GM21381 (cell line): Measurements from ENCODE around the gene ZNF37A.
A peak's percentile ranks its signal among the peaks of the same experiment; 100 is the strongest.
"Not testable (repeated sequence)": the region's sequence is repeated elsewhere in the genome, so short reads cannot be mapped to it uniquely, and the experiment has no call there.

Experiments used
- ATAC-seq: cut with Tn5 transposase; IDR thresholded peaks from one replicate; pipeline ENCODE4 v1.9.1; 2021; ENCODE audit warnings: mild to moderate bottlenecking, moderate library complexity; ENCODE audit not compliant: unreplicated experiment

Gene ZNF37A

GRCh38 chr10:38094158-38094926 is at the start of gene ZNF37A:
ZNF37A (plus strand) TSS chr10:38094337; CDS start chr10:38096618, 2,281 bp downstream.
- ATAC-seq = peak; percentile 98

DNA sequence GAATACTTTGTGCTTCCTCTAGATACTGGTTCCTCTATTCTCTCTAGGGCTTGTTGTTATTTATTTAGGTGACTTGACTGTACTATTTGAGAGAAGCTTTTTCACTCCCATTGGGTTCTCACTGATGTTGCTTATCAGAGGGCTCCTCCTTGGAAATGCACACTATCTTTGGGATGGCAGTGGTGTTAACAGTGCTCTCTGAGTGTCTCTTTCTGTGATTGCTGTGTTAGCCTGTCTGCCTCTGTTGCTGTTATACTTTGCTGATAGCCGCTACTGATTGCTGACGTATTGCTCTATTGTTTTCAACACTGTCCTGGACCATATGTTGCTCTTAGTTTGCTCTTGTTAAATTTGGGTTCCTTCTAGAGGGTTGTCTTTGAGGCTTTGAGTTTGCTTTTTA is 49.0 kb upstream of the ZNF37A start:
- no peak for ATAC-seq

GRCh38 chr10:38047666-38048065 is 46.5 kb upstream of the ZNF37A start:
- no peak for ATAC-seq

- no peak for ATAC-seq
Measured at GRCh38 chr10:38050212-38050611, 43.9 kb upstream of the ZNF37A start.

GRCh38 chr10:38054361-38054797 is 39.8 kb upstream of the ZNF37A start:
- no peak for ATAC-seq

DNA sequence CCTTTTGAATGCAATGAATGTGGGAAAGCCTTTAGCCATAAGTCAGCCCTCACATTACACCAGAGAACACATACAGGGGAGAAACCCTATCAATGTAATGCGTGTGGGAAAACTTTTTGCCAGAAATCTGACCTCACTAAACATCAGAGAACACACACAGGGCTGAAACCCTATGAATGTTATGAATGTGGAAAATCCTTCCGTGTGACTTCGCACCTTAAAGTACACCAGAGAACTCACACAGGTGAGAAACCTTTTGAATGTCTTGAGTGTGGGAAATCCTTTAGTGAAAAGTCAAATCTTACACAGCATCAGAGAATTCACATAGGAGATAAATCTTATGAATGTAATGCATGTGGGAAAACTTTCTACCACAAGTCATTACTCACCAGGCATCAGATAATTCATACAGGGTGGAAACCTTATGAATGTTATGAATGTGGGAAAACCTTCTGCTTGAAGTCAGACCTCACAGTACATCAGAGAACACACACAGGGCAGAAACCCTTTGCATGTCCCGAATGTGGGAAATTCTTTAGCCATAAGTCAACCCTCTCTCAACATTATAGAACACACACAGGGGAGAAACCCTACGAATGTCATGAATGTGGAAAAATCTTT is 38.8 kb upstream of the ZNF37A start:
- not testable (repeated sequence) for ATAC-seq

- not testable (repeated sequence) for ATAC-seq
Measured at GRCh38 chr10:38069663-38070062, 24.5 kb upstream of the ZNF37A start.

DNA sequence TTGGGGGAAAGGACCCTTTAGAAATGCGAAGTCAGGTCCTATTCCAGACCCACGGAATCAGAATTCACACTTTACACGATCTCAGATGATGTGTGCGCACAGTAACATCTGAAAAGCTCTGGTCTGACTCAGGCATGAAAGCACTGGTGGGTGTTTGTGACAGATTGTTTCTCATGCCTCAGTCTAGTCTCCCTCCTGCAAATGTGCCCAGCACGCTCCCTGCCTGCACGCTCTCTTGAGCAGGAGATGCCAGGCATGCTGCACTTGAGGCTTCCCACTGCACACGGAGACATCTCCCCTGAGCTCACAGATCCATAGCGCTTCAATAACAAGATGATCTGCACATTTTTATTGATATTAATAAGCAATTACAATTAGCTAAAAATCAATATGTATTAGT is 23.6 kb upstream of the ZNF37A start:
- no peak for ATAC-seq

GRCh38 chr10:38072552-38072951 is 21.6 kb upstream of the ZNF37A start:
- ATAC-seq = no peak

GRCh38 chr10:38076687-38077086 is 17.4 kb upstream of the ZNF37A start:
- ATAC-seq = no peak

DNA sequence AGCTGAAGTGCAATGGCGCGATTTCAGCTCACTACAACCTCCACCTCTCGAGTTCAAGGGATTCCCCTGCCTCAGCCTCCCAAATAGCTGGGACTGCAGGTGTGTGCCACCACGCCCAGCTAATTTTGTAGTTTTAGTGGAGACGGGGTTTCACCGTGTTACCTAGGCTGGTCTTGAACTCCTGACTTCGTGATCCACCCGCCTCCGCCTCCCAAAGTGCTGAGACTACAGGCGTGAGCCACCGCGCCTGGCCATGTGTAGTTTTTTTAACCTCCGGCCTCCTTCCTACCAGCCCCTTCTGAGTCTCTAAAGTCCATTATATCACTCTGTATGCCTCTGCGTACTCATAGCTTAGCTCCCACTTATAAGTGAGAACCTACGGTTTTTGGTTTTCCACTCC is 819 bp upstream of the ZNF37A start:
- ATAC-seq = not testable (repeated sequence)

GRCh38 chr10:38093816-38094157 is 350 bp upstream of the ZNF37A start:
- peak; percentile 22 for ATAC-seq

GRCh38 chr10:38094927-38095574 is 914 bp downstream of the ZNF37A start:
- ATAC-seq = no peak

DNA sequence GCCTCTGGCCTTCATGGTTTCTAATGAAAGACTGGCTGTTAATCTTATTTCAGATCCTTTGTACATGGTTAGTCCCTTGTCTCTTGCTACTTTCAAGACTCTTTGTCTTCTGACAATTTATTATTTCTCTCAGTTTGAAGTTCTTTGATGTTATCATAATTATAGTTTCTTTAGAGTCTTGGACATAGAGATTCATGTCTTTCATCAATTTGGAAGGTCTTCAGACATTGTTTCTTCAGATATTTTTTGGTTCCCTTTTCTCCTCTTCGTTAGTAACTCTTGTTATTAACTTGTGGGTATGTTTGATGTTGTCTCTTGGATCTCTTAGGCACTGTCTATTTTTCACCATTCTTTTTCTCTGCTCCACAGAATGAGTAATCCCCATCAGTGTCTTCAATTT is 8.7 kb downstream of the ZNF37A start:
- ATAC-seq = no peak

- ATAC-seq = no peak
Measured at GRCh38 chr10:38103756-38104155, 9.6 kb downstream of the ZNF37A start.

- no peak for ATAC-seq
Measured at GRCh38 chr10:38112159-38112558, 18.0 kb downstream of the ZNF37A start.

DNA sequence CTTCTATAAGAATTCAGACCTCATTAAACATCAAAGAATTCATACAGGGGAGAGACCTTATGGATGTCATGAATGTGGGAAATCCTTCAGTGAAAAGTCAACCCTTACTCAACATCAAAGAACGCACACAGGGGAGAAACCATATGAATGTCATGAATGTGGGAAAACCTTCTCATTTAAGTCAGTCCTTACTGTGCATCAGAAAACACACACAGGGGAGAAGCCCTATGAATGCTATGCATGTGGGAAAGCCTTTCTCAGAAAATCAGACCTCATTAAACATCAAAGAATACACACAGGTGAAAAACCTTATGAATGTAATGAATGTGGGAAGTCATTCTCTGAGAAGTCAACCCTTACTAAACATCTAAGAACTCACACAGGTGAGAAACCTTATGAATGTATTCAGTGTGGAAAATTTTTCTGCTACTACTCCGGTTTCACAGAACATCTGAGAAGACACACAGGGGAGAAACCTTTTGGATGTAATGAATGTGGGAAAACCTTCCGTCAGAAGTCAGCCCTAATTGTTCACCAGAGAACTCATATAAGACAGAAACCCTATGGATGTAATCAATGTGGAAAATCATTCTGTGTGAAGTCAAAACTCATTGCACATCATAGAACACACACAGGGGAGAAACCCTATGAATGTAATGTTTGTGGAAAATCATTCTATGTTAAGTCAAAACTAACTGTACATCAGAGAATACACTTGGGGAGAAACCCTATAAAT is 24.1 kb downstream of the ZNF37A start:
- no peak for ATAC-seq

- ATAC-seq = no peak
Measured at GRCh38 chr10:38119038-38119437, 24.9 kb downstream of the ZNF37A start.

DNA sequence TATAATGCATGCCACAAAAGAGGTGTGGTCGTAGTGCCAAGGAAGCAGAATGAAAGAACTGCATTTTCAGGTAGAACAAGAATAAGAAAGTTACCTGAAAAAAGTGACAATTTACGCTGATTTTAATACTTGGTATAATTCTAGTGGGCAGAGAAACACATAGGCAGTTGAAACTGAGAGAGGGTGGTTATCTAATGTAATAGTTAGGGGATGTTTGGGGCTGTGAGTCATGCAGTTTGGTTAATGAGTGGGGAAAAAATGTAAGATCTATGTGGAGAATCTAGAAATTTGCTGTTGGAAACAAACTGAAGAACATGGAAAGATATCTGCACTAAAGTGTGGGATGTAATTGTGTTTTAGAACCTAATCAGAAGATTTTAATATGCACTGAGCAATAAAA is 33.7 kb downstream of the ZNF37A start:
- no peak for ATAC-seq

GRCh38 chr10:38143587-38143986 is 49.5 kb downstream of the ZNF37A start:
- ATAC-seq = no peak

GRCh38 chr10:38146579-38147333 is 52.6 kb downstream of the ZNF37A start:
- no peak for ATAC-seq
